Gastroesophageal sphincter (tissue), 4 donors: ENCODE data around the gene EPDR1. TPM values are rescaled to one million over a fixed set of nuclear protein-coding genes. Genes with fewer than 3 reads are reported as not detected.

ENCODE experiments used
- ATAC-seq: fragments of 150-250 bp; one replicate; pipeline ENCODE4 v1.9.1; 2016; ENCODE audit warnings: mild to moderate bottlenecking, moderate library complexity
- H3K27ac ChIP-seq, 4 donors: fragments of 200-600 bp; sonication (generic) in 3 of 4; 1 replicate in 3 of 4; 2 replicates in 1 of 4; pipeline ENCODE4 v1.5.1; 2016 to 2019
- H3K27me3 ChIP-seq: fragments of 200-600 bp; sonication (generic); one replicate; pipeline ENCODE4 v1.5.1; 2019
- H3K36me3 ChIP-seq, 2 donors: fragments of 200-600 bp; sonication (generic); one replicate each; pipeline ENCODE4 v1.5.1; 2019; ENCODE audit warnings: control low read depth in 1 of 2
- H3K4me1 ChIP-seq, 3 donors: fragments of 200-600 bp; sonication (generic); 1 replicate in 2 of 3; 2 replicates in 1 of 3; pipeline ENCODE4 v1.5.1; 2016 to 2019; ENCODE audit warnings: control low read depth in 2 of 3
- H3K4me3 ChIP-seq, 2 donors: fragments of 200-600 bp; sonication (generic); one replicate each; pipeline ENCODE4 v1.5.1; 2019; ENCODE audit warnings: mild to moderate bottlenecking in 1 of 2, moderate library complexity in 1 of 2
- H3K9me3 ChIP-seq, 3 donors: fragments of 200-600 bp; sonication (generic); one replicate each; pipeline ENCODE4 v1.5.1; 2017 to 2019; ENCODE audit warnings: control low read depth in 2 of 3
- CTCF ChIP-seq, 4 experiments: fragments of 200-600 bp in 2 of 4; fragments of 450-650 bp in 2 of 4; sonication (generic) in 1 of 4; IDR thresholded peaks; one replicate each; pipeline ENCODE4 v1.5.1; 2017 to 2019; ENCODE audit warnings: antibody characterized with exemption in 4 of 4, mild to moderate bottlenecking in 2 of 4, moderate library complexity in 2 of 4
- EP300 ChIP-seq: sonication (generic); formaldehyde crosslinking; IDR thresholded peaks from one replicate; pipeline ENCODE4 v1.6.1; 2017; ENCODE audit warnings: antibody characterized with exemption, mild to moderate bottlenecking
- POLR2A ChIP-seq, 2 donors: fragments of 450-650 bp; IDR thresholded peaks; one replicate each; pipeline ENCODE4 v1.6.1; 2017; ENCODE audit warnings: antibody characterized with exemption in 2 of 2, mild to moderate bottlenecking in 2 of 2, moderate library complexity in 1 of 2
- POLR2AphosphoS5 ChIP-seq: sonication (generic); formaldehyde crosslinking; IDR thresholded peaks from one replicate; pipeline ENCODE4 v1.6.1; 2017; ENCODE audit warnings: antibody characterized with exemption
- WGBS, 2 donors: methylation state at CpG; one replicate each; pipeline ENCODE4 v1.1.5; 2018; ENCODE audit warnings: low coverage in 1 of 2; 5-methylcytosine and 5-hydroxymethylcytosine counted together
- total RNA-seq, 4 donors: library from RNA; depleted of rRNA; stranded (reverse); fragments of >200 nt; gene quantifications; one replicate each; pipeline ENCODE4 v1.1.0, GENCODE V29; 2016

The EPDR1 gene
- total RNA-seq, 4 donors from 2014 or later, result 14.3 to 43.8 (median 19.0) TPM

GRCh38 chr7:37925620-37926019 lies 5.2 kb downstream of the EPDR1 start:
- no peak for ATAC-seq
- Histone ChIP-seq H3K4me1 (peaks cover 0 to 20% (median 0%) of the 10 kb centered on the region in 3 donors), H3K36me3 (no peaks in the 10 kb centered on the region), H3K4me3 (no peak overlapping the region), H3K9me3 (peaks cover 0 to 13% (median 0%) of the 10 kb centered on the region in 3 donors), H3K27me3 (peaks cover 8% of the 10 kb centered on the region), H3K27ac (no peak overlapping the region)
- WGBS, 2 donors, result 100% methylated on average over 1 of the region's 1 CpG
- TF ChIP-seq POLR2AphosphoS5 (no peak), POLR2A (IDR thresholded peaks at IDR 0.05) (no peak), EP300 (no peak), CTCF (IDR thresholded peaks at IDR 0.05) (no peak)

GRCh38 chr7:37927773-37928444 lies 7.5 kb downstream of the EPDR1 start:
- WGBS, 2 donors, result 74 to 92% methylated on average over 2 of the region's 2 CpGs

GRCh38 chr7:37928878-37929277 lies 8.4 kb downstream of the EPDR1 start:
- 65 to 82% methylated on average over 3 to 4 of the region's 4 CpGs for WGBS, 2 donors
- no peak overlapping the region for H3K4me3 ChIP-seq
- no peak for TF ChIP-seq CTCF (IDR thresholded peaks at IDR 0.05)
- TF ChIP-seq EP300, result no peak
- no peak for TF ChIP-seq POLR2AphosphoS5
- no peak for TF ChIP-seq POLR2A (IDR thresholded peaks at IDR 0.05)
- H3K36me3 ChIP-seq, result no peaks in the 10 kb centered on the region
- no peak for ATAC-seq
- H3K27me3 ChIP-seq, result no peaks in the 10 kb centered on the region
- no peaks in the 10 kb centered on the region for H3K4me1 ChIP-seq
- no peak overlapping the region for H3K27ac ChIP-seq
- peaks cover 0 to 13% (median 0%) of the 10 kb centered on the region in 3 donors for H3K9me3 ChIP-seq

More at GRCh38 chr7:37927773-37928444, 7.5 kb downstream of the EPDR1 start:
- Histone ChIP-seq H3K9me3 (peaks cover 0 to 13% (median 0%) of the 10 kb centered on the region in 3 donors), H3K36me3 (no peaks in the 10 kb centered on the region), H3K4me3 (no peak overlapping the region), H3K27me3 (no peaks in the 10 kb centered on the region), H3K4me1 (peaks cover 0 to 1% (median 0%) of the 10 kb centered on the region in 3 donors), H3K27ac (no peak overlapping the region)
- no peak for ATAC-seq
- TF ChIP-seq POLR2AphosphoS5 (no peak), CTCF (IDR thresholded peaks at IDR 0.05) (no peak), EP300 (no peak)

GRCh38 chr7:37930226-37930948 lies 9.9 kb downstream of the EPDR1 start:
- H3K4me3 ChIP-seq, result no peak overlapping the region
- WGBS, 2 donors, result 86 to 92% methylated on average over 2 to 5 of the region's 5 CpGs

More at GRCh38 chr7:37930226-37930948, 9.9 kb downstream of the EPDR1 start:
- peaks cover 0 to 12% (median 0%) of the 10 kb centered on the region in 3 donors for H3K9me3 ChIP-seq
- TF ChIP-seq CTCF (IDR thresholded peaks at IDR 0.05) (no peak), POLR2AphosphoS5 (no peak), EP300 (no peak), POLR2A (IDR thresholded peaks at IDR 0.05) (no peak)
- no peak for ATAC-seq
- H3K36me3 ChIP-seq, result no peaks in the 10 kb centered on the region
- no peaks in the 10 kb centered on the region for H3K4me1 ChIP-seq
- H3K27me3 ChIP-seq, result no peaks in the 10 kb centered on the region
- H3K27ac ChIP-seq, result no peak overlapping the region
